ENCODE measurements around the gene SLAMF9.

DNA sequence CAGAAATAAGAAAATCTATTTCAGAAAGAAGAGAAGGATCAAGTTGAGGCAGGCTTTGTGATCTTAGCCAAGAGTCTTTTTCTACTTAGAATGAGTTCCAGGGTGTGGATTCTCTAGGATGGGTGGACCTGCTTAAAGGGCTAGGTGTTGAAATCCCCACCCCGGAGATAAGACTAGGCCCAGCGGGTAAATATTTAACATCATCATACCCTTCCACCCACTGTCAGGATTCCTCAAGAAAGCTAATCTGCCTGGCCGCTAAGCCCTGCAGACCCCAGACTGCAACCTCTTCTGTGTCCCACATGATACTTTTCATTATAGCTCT, 14.4 kb downstream of the SLAMF9 start:
- no peak for TF ChIP-seq CREB1 (IDR thresholded peaks at IDR 0.05)
- no peak for TF ChIP-seq CTCF (IDR thresholded peaks at IDR 0.05; ENCODE audit: control extremely low read depth in 1 of 3, insufficient read depth in 1 of 3, low read depth in 1 of 3, low read length in 3 of 3)

Data from H1 (cell line).